Measurements from ENCODE around the gene CD58. TPM values are rescaled to one million over a fixed set of nuclear protein-coding genes. Genes with fewer than 3 reads are reported as not detected.
A peak's percentile ranks its signal among the peaks of the same experiment; 100 is the strongest.

CD58 gene
- polyA plus RNA-seq, 4 donors = 11.1 to 19.6 (median 17.1) TPM

- DNase-seq (ENCODE audit: low read depth in 4 of 4, low spot score in 3 of 4) = no peak
Observed at GRCh38 chr1:116515702-116516101, 55.1 kb downstream of the CD58 start.

GRCh38 chr1:116514708-116515525 lies 55.9 kb downstream of the CD58 start:
- DNase-seq (ENCODE audit: low read depth in 4 of 4, low spot score in 3 of 4) = no peak

GRCh38 chr1:116513956-116514355 lies 56.9 kb downstream of the CD58 start:
- DNase-seq (ENCODE audit: low read depth in 4 of 4, low spot score in 3 of 4) = no peak

- no peak for DNase-seq (ENCODE audit: low read depth in 4 of 4, low spot score in 3 of 4)
Observed at GRCh38 chr1:116511459-116512019, 59.3 kb downstream of the CD58 start.

- no peak for DNase-seq (ENCODE audit: low read depth in 4 of 4, low spot score in 3 of 4)
Observed at GRCh38 chr1:116510361-116510760, 60.5 kb downstream of the CD58 start.

GRCh38 chr1:116508984-116509980 lies 61.5 kb downstream of the CD58 start:
- no peak for DNase-seq (ENCODE audit: low read depth in 4 of 4, low spot score in 3 of 4)

GRCh38 chr1:116508085-116508983 lies 62.5 kb downstream of the CD58 start:
- DNase-seq (ENCODE audit: low read depth in 4 of 4, low spot score in 3 of 4) = no peak

GRCh38 chr1:116507631-116508030 lies 63.2 kb downstream of the CD58 start:
- no peak for DNase-seq (ENCODE audit: low read depth in 4 of 4, low spot score in 3 of 4)

GRCh38 chr1:116506132-116507004 lies 64.5 kb downstream of the CD58 start:
- DNase-seq (ENCODE audit: low read depth in 4 of 4, low spot score in 3 of 4) = no peak

- no peak for DNase-seq (ENCODE audit: low read depth in 4 of 4, low spot score in 3 of 4)
Observed at GRCh38 chr1:116504308-116505156, 66.3 kb downstream of the CD58 start.

- no peak for DNase-seq (ENCODE audit: low read depth in 4 of 4, low spot score in 3 of 4)
Observed at GRCh38 chr1:116503546-116504307, 67.1 kb downstream of the CD58 start.

GRCh38 chr1:116502671-116503314 lies 68.0 kb downstream of the CD58 start:
- DNase-seq (ENCODE audit: low read depth in 4 of 4, low spot score in 3 of 4) = no peak

- DNase-seq (ENCODE audit: low read depth in 4 of 4, low spot score in 3 of 4) = no peak
Observed at GRCh38 chr1:116501870-116502244, 69.0 kb downstream of the CD58 start.

GRCh38 chr1:116501125-116501869 lies 69.5 kb downstream of the CD58 start:
- no peak for DNase-seq (ENCODE audit: low read depth in 4 of 4, low spot score in 3 of 4)

- peak in 1 of 4 donors; percentile 51 for DNase-seq (ENCODE audit: low read depth in 4 of 4, low spot score in 3 of 4)
Observed at GRCh38 chr1:116498789-116499628, 71.8 kb downstream of the CD58 start.

Measured in left renal pelvis (tissue), 4 donors.